ENCODE results near the gene FAM25A. TPM values are rescaled to one million over a fixed set of nuclear protein-coding genes. Genes with fewer than 3 reads are reported as not detected.

FAM25A gene
- total and polyA plus RNA-seq, 2 donors (not counting 3 experiments of a cell fraction or from before 2014, with no cell fraction given): not detected

- H4K20me1 ChIP-seq (replicated peaks; ENCODE audit: control insufficient read depth, extremely low read depth, insufficient read depth, low read length): no peaks in the 10 kb centered on the region
- no peak for TF ChIP-seq POLR2AphosphoS5 (IDR thresholded peaks at IDR 0.05; ENCODE audit: insufficient read depth, low read depth, low read length)
- no peak for TF ChIP-seq GATA2 (IDR thresholded peaks at IDR 0.05; ENCODE audit: insufficient read depth, insufficient read length, low read depth, low read length)
- TF ChIP-seq EZH2 (IDR thresholded peaks at IDR 0.05; ENCODE audit: borderline replicate concordance, low read depth, low read length, severe bottlenecking): no peak
- TF ChIP-seq JUN (IDR thresholded peaks at IDR 0.05; ENCODE audit: borderline replicate concordance, insufficient read depth, insufficient read length, low read depth): no peak
- TF ChIP-seq MAX (IDR thresholded peaks at IDR 0.05; ENCODE audit: insufficient read depth, insufficient read length): no peak
- no peak for TF ChIP-seq MYC (IDR thresholded peaks at IDR 0.05; ENCODE audit: low read depth, low read length)
- no peak for TF ChIP-seq FOS (IDR thresholded peaks at IDR 0.05; ENCODE audit: borderline replicate concordance, insufficient read depth, low read length)
- no peak for TF ChIP-seq CTCF (IDR thresholded peaks at IDR 0.05; ENCODE audit: extremely low read depth in 1 of 2, insufficient read depth in 1 of 2, low read depth in 1 of 2, low read length in 2 of 2)
- no peak for TF ChIP-seq POLR2A (IDR thresholded peaks at IDR 0.05; ENCODE audit: low read depth, low read length)
- H3K4me2 ChIP-seq (ENCODE audit: insufficient read depth, low read length): no peak overlapping the region
- DNase-seq (ENCODE audit: low read depth, low spot score) (no peak), FAIRE-seq (no peak)
- intact Hi-C loops (cut with micrococcal nuclease) (no loop called here), dilution Hi-C loops (cut with MboI; ENCODE audit: extremely low pct_ligation_motif_present, low sequenced_read_pairs) (no loop called here)
- ChIA-PET POLR2A (no interaction called here), CTCF (interaction anchor here (0.9 to 1.0 kb wide), 2 partner anchors 9 to 94 kb away, joined by 3 read pairs; no protein-coding TSS in a partner anchor)
- no peaks in the 10 kb centered on the region for H3K27me3 ChIP-seq (ENCODE audit: control insufficient read depth in 2 of 2, insufficient read depth in 2 of 2, low read length in 2 of 2)
- no peaks in the 10 kb centered on the region for H3K4me1 ChIP-seq (ENCODE audit: control insufficient read depth, extremely low read depth, insufficient read depth, low read length)
- no peaks in the 10 kb centered on the region for H3K9me3 ChIP-seq (replicated peaks; ENCODE audit: control insufficient read depth, insufficient read depth, low read length)
- H3K79me2 ChIP-seq (ENCODE audit: control insufficient read depth, insufficient read depth, low read length): no peaks in the 10 kb centered on the region
- BruUV-seq (replicated peaks): no TSS peak
- H3K36me3 ChIP-seq (ENCODE audit: control insufficient read depth in 2 of 2, extremely low read depth in 1 of 2, insufficient read depth in 2 of 2, low read length in 2 of 2): peaks cover 4 to 10% of the 10 kb centered on the region in 2 experiments
- H3K9me1 ChIP-seq (replicated peaks; ENCODE audit: control insufficient read depth, extremely low read depth, insufficient read depth, low read length): no peaks in the 10 kb centered on the region
- H3K9ac ChIP-seq (replicated peaks; ENCODE audit: extremely low read depth, insufficient read depth, low read length): no peak overlapping the region
- H3K27ac ChIP-seq (ENCODE audit: insufficient read depth, low read depth, low read length): no peak overlapping the region
- H3K4me3 ChIP-seq (replicated peaks in 1 of 3; ENCODE audit: insufficient read depth in 1 of 3, low read depth in 1 of 3, low read length in 3 of 3): no peak overlapping the region
- no peak overlapping the region for H2AFZ ChIP-seq (ENCODE audit: low read depth, low read length)
Observed at GRCh38 chr10:87060280-87060928, 40.3 kb downstream of the FAM25A start.
